Small intestine (tissue), 7 donors: Measurements from ENCODE around the gene CDT1. TPM values are rescaled to one million over a fixed set of nuclear protein-coding genes. Genes with fewer than 3 reads are reported as not detected.
"Not testable (repeated sequence)": the region's sequence is repeated elsewhere in the genome, so short reads cannot be mapped to it uniquely, and the experiment has no call there.

ENCODE experiments used
- DNase-seq, 2 donors: peaks; one replicate each; pipeline versions ENCODE4 v3.0.0 to v3.0.0-alpha.2; 2013
- FAIRE-seq: peaks from 2 replicates; lab custom pipeline; 2012; peaks lifted over from hg19 to GRCh38; lab: Jason Lieb, UNC
- H3K27ac ChIP-seq, 3 donors: one replicate each; pipeline ENCODE4 v1.5.1; 2013; ENCODE audit warnings: low read length in 2 of 3, mild to moderate bottlenecking in 2 of 3, control low read depth in 1 of 3, inconsistent platforms in 1 of 3, low read depth in 1 of 3, moderate library complexity in 1 of 3
- H3K27me3 ChIP-seq, 3 donors: one replicate each; pipeline ENCODE4 v1.6.1; 2013; ENCODE audit warnings: low read length in 3 of 3, inconsistent platforms in 1 of 3; ENCODE audit not compliant: control insufficient read depth in 3 of 3, insufficient read depth in 3 of 3
- H3K36me3 ChIP-seq, 3 donors: one replicate each; pipeline ENCODE4 v1.6.1; 2013; ENCODE audit warnings: low read length in 3 of 3, inconsistent platforms in 1 of 3, low read depth in 1 of 3, mild to moderate bottlenecking in 1 of 3, moderate library complexity in 1 of 3; ENCODE audit not compliant: control insufficient read depth in 3 of 3, insufficient read depth in 2 of 3
- H3K4me1 ChIP-seq, 3 donors: one replicate each; pipeline ENCODE4 v1.6.1; 2013; ENCODE audit warnings: low read length in 2 of 3, inconsistent platforms in 1 of 3, low read depth in 1 of 3, mild to moderate bottlenecking in 1 of 3, moderate library complexity in 1 of 3; ENCODE audit not compliant: control insufficient read depth in 3 of 3, insufficient read depth in 2 of 3
- H3K4me3 ChIP-seq, 3 donors: one replicate each; pipeline ENCODE4 v1.5.1; 2013; ENCODE audit warnings: low read length in 3 of 3, control low read depth in 1 of 3, inconsistent platforms in 1 of 3, low read depth in 1 of 3, mild to moderate bottlenecking in 1 of 3, moderate library complexity in 1 of 3
- H3K9me3 ChIP-seq, 2 donors: one replicate each; pipeline ENCODE4 v1.6.1; 2013; ENCODE audit warnings: low read depth in 1 of 2, low read length in 1 of 2; ENCODE audit not compliant: control insufficient read depth in 2 of 2, insufficient read depth in 1 of 2
- WGBS, 3 donors: extraction: QIAGEN DNeasy Blood & Tissue Kit; methylation state at CpG; one replicate each; pipeline ENCODE4 v1.1.7; 2013; 5-methylcytosine and 5-hydroxymethylcytosine counted together
- polyA plus RNA-seq, 4 donors: library from polyadenylated mRNA; stranded (reverse) in 3 of 4; unstranded in 1 of 4; fragments of 200-250 nt in 3 of 4; fragments of 120-200 nt in 1 of 4; gene quantifications; one replicate each; pipeline versions ENCODE4 v1.2.1 to v1.2.3, GENCODE V29; 2013
- donor health status: healthy with polysubstance abuse.
- donor health status: control.
- donor health status: control.
- donor health status: Bipolar disorder and iron deficiency.
- donor health status: healthy.

CDT1 gene
- polyA plus RNA-seq, 4 donors = 1.1 to 16.7 (median 9.0) TPM

- H3K27me3 ChIP-seq = no peaks in the 10 kb centered on the region
- DNase-seq = no peak
- H3K9me3 ChIP-seq = no peaks in the 10 kb centered on the region
- WGBS, 3 donors = 85 to 92% (median 89%) methylated on average over 18 of the region's 18 CpGs
- H3K36me3 ChIP-seq = peaks cover 0 to 52% (median 5%) of the 10 kb centered on the region in 3 donors
- H3K27ac ChIP-seq = no peak overlapping the region
- H3K4me1 ChIP-seq = peaks cover 0 to under 1% (median 0%) of the 10 kb centered on the region in 3 donors
- no peak overlapping the region for H3K4me3 ChIP-seq
- no peak for FAIRE-seq
Observed at GRCh38 chr16:88818575-88818874, 14.9 kb downstream of the CDT1 start.

- WGBS, 3 donors = 85 to 89% (median 89%) methylated on average over 16 of the region's 16 CpGs
- FAIRE-seq (no peak), DNase-seq (no peak)
- peaks cover 0 to 57% (median 5%) of the 10 kb centered on the region in 3 donors for H3K36me3 ChIP-seq
- no peaks in the 10 kb centered on the region for H3K27me3 ChIP-seq
- H3K27ac ChIP-seq = no peak overlapping the region
- H3K4me1 ChIP-seq = no peaks in the 10 kb centered on the region
- no peaks in the 10 kb centered on the region for H3K9me3 ChIP-seq
- H3K4me3 ChIP-seq = no peak overlapping the region
Observed at GRCh38 chr16:88819126-88819525, 15.5 kb downstream of the CDT1 start.

GRCh38 chr16:88820385-88821025 is 16.9 kb downstream of the CDT1 start:
- no peak for DNase-seq
- no peak for FAIRE-seq
- WGBS, 3 donors = 79 to 91% (median 90%) methylated on average over 19 to 20 of the region's 20 CpGs
- H3K36me3 ChIP-seq = peaks cover 0 to 67% (median 5%) of the 10 kb centered on the region in 3 donors
- H3K9me3 ChIP-seq = no peaks in the 10 kb centered on the region
- no peak overlapping the region for H3K4me3 ChIP-seq
- no peak overlapping the region for H3K27ac ChIP-seq
- H3K27me3 ChIP-seq = no peaks in the 10 kb centered on the region
- no peaks in the 10 kb centered on the region for H3K4me1 ChIP-seq

GRCh38 chr16:88821168-88821850 is 17.7 kb downstream of the CDT1 start:
- H3K27ac ChIP-seq = no peak overlapping the region
- no peaks in the 10 kb centered on the region for H3K4me1 ChIP-seq
- DNase-seq = no peak
- no peak overlapping the region for H3K4me3 ChIP-seq
- no peaks in the 10 kb centered on the region for H3K27me3 ChIP-seq
- whole genome bisulfite sequencing, 3 donors = 82 to 89% (median 86%) methylated on average over 19 to 22 of the region's 22 CpGs
- peaks cover 0 to 72% (median 5%) of the 10 kb centered on the region in 3 donors for H3K36me3 ChIP-seq
- no peak for FAIRE-seq
- no peaks in the 10 kb centered on the region for H3K9me3 ChIP-seq

- WGBS, 3 donors = 91 to 94% (median 94%) methylated on average over 24 of the region's 24 CpGs
- no peak for FAIRE-seq
Observed at GRCh38 chr16:88822281-88823040, 18.9 kb downstream of the CDT1 start.

GRCh38 chr16:88823646-88824045 is 20.1 kb downstream of the CDT1 start:
- H3K27ac ChIP-seq, DNase-seq, FAIRE-seq, H3K27me3 ChIP-seq, H3K4me1 ChIP-seq, H3K4me3 ChIP-seq, H3K9me3 ChIP-seq: not testable (repeated sequence)
- WGBS, 3 donors = 96 to 98% (median 97%) methylated on average over 15 to 30 of the region's 31 CpGs
- peaks cover 0 to 74% (median 5%) of the 10 kb centered on the region in 3 donors for H3K36me3 ChIP-seq

More at GRCh38 chr16:88822281-88823040, 18.9 kb downstream of the CDT1 start:
- Histone ChIP-seq H3K9me3 (no peaks in the 10 kb centered on the region), H3K27me3 (no peaks in the 10 kb centered on the region), H3K4me1 (peaks cover 0 to 2% (median 0%) of the 10 kb centered on the region in 3 donors), H3K36me3 (peaks cover 0 to 73% (median 5%) of the 10 kb centered on the region in 3 donors), H3K4me3 (no peak overlapping the region), H3K27ac (no peak overlapping the region)
- no peak for DNase-seq

GRCh38 chr16:88824256-88825077 is 20.9 kb downstream of the CDT1 start:
- 81 to 86% (median 85%) methylated on average over 33 of the region's 33 CpGs for WGBS, 3 donors

GRCh38 chr16:88825146-88825545 is 21.6 kb downstream of the CDT1 start:
- Histone ChIP-seq H3K9me3 (no peaks in the 10 kb centered on the region), H3K27me3 (no peaks in the 10 kb centered on the region), H3K36me3 (peaks cover 0 to 82% (median 5%) of the 10 kb centered on the region in 3 donors), H3K4me1 (peaks cover 0 to 2% (median 0%) of the 10 kb centered on the region in 3 donors), H3K4me3 (no peak overlapping the region), H3K27ac (no peak overlapping the region)
- WGBS, 3 donors = 88 to 97% (median 93%) methylated on average over 5 to 12 of the region's 12 CpGs
- DNase-seq = no peak
- FAIRE-seq = no peak

More at GRCh38 chr16:88824256-88825077, 20.9 kb downstream of the CDT1 start:
- Histone ChIP-seq H3K9me3 (no peaks in the 10 kb centered on the region), H3K4me1 (peaks cover 0 to 2% (median 0%) of the 10 kb centered on the region in 3 donors), H3K27ac (no peak overlapping the region), H3K27me3 (no peaks in the 10 kb centered on the region), H3K4me3 (no peak overlapping the region), H3K36me3 (peaks cover 0 to 79% (median 5%) of the 10 kb centered on the region in 3 donors)
- DNase-seq = no peak
- no peak for FAIRE-seq
